ENCODE results near the gene CIP2A. TPM values are rescaled to one million over a fixed set of nuclear protein-coding genes. Genes with fewer than 3 reads are reported as not detected.

Gene CIP2A
- total RNA-seq, 1 donor from 2014 or later = 6.9 TPM

DNA sequence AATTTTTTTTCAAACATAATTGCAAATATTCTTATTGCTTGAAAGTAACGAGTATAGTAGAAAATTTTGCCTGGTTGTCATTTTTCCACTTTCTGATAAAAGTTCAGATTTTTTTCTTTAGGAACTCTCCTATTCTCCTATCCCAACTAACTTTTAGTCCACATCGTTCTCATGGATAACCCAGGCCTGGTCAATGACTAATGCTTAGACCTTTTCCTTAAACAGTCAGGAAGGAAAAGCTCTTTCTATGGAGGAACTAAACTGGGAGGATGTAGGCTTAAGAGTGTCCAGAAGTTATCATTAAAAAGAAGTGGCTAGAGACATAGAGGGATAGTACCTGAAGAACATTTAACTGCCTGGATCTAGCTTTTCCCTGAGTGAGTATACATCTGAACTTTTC lies 26.7 kb downstream of the CIP2A start:
- no peak for ATAC-seq

DNA sequence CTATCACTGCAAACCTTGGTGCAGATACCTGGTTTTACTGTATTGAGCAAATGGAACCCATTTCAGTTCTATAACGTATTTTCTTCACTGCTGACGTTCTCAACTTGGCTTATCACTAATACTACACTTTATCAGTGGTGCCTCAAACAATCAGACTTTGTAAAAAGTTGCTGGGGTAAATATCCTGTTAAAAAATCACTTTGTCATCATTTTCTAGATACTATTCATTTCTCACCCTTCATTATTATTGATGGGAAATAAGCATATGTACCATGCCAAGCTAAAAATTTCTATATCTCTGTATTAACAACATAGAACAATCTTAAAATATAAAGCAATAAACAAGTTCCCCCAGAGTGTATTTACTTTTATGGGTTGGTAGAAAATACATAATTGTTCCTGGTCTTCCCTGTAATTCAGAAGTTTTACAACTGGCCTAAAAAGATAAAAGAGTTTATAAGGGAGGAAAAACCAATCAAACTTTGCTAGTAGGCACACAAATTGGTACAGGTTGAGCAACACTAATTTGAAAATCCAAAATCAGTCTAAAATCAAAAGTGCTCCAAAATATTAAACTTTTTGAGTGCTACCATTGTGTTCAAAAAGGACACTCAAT lies 33.2 kb downstream of the CIP2A start:
- no peak for ATAC-seq

DNA sequence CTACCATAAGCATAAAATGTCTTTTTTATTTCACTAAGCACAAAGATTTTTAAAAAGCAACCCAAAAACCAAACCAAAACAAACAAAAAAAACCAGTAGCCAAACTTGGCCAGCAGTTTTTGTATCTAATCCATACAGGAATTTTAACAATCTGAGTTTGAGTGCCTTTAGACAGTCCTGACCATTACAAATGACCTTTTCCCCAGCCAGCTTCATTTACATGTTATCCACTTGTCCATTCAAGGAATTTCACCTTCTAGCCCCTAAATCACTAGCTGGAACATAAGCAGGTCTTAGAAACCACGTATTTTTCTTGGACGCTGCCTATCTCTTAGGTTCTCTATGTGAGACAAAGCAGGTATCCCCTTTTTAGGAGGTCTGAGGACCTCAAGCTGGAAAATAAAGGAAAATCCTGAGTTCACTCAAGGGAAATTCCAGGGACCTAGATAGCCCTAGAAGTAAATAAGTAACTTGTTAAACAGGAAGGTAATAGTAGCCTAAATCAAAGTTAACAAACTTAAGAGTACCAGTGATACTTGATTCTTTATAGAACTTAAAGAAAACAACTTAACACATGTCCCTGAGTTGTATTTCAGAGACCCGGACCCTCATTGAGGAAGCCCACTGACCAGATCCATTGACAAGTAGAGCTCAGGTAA lies 34.2 kb downstream of the CIP2A start:
- no peak for ATAC-seq

DNA sequence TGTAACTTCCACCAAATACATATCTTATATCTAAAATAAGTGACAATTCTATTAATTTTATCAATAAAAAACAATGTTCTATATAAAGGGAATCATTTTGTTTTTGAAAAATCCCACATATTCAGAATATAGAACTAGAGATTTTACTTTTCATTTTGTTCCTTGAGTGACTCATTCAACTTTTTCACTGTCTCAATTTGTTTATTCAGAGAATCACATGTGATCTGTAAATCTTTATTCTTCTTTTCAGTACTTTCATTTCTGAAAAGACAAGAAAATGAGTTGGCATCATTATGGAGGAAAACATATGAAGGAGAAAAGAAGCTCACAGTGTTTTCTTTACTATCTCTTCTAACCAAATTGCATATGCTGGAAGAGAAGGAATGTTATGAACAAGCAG lies 35.0 kb downstream of the CIP2A start:
- no peak for ATAC-seq

DNA sequence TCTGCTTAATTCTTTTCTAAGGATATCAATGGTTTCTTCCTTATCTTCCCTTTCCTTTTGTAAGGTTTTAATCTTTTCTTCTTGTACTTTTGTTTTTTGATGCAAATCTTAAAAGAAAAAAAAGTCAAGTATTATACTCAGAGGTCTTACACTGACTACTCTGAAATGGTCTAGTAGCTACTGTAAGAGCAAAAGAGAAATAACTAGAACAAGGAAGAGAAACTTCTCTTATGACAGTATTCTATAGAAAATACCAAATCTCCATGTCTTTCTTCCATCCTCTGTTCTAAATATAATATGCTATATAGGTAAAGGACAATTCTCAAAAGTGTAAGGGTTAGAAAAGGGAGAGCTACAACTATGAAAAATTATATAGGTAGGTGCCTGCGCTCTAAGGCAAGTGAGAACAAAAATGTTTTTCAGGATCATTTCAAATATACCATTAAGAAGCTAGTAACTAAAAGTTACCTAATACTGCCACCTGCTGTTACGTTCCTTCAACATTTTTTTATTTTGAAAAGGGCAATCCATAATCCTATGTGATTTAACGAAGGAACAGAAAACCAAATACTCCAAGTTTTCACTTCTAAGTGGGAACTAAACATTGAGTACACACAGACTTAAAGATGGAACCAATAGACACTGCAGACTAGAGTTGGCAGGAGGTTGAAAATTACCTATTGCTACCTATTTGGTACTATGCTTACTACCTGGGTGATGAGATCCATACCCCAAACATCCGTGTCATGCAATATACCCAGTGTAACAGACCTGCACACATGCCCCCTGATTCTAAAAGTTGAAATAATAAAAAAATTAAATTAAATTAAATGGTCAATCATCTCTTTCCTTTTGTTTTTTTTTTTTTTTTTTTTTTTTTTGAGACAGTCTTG lies 36.7 kb downstream of the CIP2A start:
- peak; percentile 31 for ATAC-seq

DNA sequence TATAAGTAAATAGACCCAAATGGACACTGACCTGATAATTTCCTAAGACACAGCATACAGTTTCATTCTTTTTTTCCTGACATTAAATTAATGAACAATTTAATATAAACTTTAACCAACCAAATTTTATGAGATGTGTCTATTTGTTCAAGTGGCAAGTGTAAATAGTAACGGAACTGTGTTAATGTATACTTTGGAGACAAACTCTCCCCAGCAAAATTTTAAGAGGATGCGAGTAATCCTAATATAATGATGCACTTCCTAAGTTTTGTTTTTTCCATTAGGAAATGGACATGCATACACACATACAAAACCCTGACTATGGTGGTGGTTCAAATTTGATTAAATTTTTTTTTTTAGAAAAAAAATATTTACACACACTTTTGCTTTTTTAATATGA lies 40.4 kb downstream of the CIP2A start:
- ATAC-seq = no peak

DNA sequence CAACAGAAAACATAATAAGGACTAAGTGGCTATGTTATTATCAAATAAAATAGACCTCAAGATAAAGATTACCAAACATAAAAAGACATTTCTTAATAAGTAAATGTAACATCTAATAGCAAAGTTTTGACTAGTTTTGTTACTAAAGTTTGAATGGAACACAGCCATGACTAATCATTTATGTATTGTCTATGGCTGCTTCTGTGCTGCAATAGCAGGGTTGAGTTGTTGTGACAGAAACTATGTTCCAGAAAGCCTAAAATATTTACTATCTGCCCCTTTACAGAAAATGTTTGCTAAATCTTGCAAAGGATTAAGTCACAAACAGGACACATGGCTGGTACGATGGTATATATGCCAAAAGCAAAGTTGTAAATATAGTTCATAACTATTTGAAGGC lies 40.9 kb downstream of the CIP2A start:
- ATAC-seq = no peak

DNA sequence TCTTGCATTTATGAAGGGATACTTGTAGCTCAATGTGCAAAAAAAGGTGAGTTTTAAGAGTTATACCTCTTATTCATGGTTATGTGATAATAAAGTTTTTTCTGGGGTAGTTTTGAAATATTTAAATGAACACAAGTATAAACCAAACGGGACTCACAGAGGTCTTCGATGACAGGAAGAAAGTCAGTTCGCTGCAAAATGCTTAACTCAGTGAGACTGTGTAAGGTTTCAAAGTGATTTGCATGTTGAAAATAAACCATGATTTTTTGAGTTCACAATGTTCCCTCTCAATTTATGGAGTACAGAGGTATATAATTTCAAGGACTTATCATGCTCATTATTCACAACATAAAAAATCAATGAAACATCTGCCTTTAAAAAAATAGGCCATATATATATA lies 42.5 kb downstream of the CIP2A start:
- no peak for ATAC-seq

DNA sequence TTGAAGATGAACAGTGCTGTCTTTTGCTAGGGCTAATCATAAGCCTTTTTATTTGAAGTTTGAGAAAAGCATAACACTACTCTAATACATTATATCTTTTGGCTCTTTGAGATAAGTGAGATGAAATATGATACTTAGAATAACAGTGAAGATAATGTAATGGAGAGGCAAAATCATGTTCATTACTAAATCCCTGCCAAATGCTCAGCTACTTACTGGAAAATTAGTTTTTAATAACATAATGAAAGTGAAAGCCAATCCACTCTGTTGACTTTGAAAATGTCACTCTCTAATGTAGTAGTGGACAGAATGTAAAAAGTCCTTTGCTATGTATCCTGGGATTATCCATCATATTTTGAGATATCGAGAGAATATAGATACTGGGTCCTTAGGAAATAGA lies 43.0 kb downstream of the CIP2A start:
- ATAC-seq = no peak

DNA sequence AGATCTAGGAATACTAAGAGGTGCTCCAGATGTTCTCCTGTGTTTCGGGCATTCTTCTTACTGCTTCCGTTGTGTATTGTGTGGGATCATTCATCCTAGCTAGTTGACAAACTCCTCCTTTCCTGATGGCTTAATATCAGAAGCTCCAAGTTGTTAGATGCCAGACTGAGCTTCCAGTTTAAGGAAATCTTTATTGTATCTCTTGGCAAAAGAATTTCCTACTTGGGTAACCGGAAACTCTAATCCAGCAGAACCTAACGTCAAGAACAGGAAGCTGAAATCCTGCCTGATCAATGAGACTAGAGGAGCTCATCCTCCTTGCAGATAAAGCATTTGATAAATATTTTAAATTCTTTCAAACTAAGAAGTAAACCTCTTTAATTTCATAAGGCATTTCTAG lies 51.2 kb downstream of the CIP2A start:
- no peak for ATAC-seq

DNA sequence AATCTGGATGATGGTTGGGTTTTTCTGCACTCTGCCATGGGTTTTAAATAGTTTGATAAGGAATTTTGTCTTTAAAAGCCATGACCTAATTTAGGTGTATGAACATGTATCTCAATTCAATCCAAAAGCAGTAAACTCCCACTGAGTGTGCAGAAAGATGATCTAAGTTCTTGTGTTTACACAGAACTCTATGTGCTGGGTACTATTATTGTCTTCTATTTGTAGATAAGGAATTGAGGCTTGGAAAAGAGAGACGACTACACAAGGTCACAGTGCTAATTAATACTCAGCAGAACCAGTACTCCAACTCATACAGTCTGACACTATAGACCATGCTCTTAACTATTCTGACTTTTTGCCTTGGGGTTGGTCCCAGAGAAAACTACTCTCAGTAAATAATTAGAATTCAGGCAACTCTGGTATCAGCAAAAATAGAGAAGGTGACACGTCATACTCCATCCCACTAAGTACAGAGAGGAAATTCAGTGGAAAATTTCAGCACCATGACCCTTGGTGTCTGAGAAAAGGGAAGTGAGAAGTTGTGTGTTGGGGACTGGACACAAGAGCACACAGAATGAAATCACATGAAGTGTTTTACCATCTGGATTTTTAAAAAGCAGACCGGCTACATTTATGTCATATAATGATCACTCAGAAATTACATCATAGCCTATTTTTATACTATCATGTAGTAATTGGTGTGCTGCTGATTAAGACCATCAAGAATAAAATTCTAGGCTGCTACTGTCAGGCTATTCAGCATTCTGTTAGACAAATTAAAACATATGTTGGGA lies 60.6 kb downstream of the CIP2A start:
- ATAC-seq = no peak

DNA sequence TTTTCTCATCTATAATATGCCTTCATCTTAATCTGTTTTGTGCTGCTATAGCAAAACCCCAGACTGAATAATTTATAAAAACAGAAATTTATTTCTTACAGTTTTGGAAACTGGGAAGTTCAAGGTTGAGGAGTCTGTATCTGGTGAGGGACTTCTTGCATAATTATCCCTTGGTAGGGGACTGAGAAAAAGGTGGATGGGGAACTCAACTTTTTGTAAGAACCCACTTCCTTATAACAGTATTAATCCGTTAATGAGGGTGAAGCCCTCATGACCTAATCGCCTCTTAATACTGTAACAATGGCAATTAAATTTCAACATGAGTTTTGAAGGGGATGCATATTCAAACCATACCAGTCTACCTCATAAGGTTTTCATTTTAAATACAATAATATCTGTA lies 61.4 kb downstream of the CIP2A start:
- ATAC-seq = no peak

DNA sequence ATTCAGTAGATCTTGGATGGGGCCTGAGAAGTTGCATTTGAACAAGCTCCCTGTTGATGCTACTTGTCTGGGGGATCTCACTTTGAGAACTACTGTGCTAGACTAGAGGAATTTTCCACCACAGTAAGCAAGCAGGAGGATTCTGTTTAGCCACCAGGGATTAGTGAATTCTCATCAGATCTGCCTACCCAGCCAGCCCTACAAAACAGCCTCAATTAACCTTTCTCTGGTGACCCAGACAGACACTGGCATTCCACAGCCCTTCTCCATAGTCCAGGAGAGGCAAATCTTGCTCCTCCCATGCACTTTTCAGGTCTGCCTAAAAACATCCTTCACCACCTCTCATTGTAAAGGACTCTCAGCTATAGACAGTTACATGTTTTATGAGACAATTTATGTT lies 62.1 kb downstream of the CIP2A start:
- ATAC-seq = no peak

DNA sequence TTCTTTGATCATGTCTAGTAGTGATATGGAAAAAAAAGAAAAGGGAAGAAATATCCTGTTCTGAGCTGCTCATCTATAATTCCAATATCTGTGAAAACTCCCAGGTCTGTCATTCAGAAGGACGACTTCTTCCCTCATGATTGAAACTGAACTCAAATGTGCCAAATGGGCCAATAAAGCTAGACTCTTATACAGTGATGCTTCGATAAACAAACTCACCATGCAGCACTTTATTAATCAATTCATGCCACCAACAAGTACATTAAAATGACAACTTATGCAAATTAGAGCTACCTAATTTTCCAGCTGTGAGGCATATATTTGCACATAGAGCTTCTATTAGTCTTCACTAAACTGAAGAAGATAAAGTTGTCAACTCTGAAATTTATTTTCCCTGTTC lies 63.3 kb downstream of the CIP2A start:
- ATAC-seq = no peak

DNA sequence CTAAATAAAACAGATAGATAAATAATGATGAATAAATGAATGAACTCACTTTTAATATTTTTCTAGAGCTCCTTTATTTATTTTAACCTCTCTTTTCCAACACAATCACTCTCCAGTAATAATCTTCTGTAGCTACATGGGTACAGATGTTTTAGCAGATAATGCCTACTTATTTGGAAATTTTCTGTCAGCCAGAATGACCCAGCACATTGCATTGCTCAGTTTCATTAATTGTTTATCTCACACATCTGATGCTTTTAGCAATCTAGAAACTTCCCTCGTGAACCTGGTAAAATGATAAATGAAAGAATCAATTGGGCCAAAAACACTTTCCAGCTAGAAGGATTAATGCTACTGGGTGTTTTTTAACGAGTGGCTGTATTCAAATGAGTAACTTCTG lies 64.0 kb downstream of the CIP2A start:
- ATAC-seq = no peak

DNA sequence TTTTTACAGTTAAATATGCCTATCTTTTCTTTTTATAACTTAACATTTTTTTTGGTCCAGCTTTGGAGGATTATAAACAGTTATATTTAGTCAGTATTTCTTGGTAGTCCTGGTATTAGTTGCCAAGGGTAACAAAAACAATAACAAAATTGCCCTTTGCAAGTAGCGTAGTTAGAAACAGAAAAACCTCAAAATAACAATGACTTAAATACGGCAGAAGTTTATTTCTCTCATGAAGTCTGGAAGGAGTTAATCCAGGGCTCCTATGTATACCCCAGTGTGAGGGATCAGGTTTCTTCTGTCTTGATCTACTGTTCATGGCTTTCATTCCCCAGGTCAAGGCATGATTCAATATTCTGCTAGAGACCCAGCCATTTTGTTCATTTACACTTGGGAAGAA lies 64.7 kb downstream of the CIP2A start:
- ATAC-seq = no peak

DNA sequence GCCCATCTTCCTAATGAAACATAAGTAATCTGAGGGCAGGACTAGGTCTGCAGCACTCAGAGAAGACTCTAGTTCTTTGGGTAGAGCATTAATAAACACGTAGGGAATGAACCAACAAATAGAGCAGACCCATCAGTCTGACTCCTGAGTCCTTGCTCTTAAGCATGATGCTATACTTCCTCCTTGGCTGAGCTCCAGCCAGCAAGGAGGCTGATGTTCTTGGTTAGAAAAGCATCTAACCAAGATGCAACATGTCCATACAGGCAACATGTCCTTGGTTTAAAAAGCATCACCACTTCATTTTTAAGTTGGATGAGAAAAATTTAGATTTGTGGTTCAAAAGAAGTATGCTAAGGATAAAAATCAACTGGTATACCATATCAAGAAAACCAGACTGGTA lies 70.3 kb downstream of the CIP2A start:
- ATAC-seq = no peak

DNA sequence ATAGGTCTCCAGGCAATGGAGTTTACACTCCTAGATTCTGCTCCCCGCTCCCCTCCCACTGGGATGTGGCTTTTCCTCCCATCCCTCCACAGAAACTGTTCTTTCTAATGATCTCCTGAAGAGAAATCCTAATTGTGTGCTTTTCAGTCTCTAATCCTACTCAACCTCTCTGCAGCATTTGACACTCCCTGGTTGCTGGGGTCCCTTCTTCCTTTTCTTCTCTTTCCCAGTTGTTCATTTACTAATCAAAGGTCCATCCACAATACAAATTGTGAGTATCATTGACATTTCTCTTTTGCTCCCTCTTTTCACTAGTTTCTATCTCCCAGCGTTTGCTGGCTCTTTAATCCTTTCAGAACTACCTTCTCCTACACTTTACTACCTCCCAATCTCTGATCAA lies 72.4 kb downstream of the CIP2A start:
- no peak for ATAC-seq

DNA sequence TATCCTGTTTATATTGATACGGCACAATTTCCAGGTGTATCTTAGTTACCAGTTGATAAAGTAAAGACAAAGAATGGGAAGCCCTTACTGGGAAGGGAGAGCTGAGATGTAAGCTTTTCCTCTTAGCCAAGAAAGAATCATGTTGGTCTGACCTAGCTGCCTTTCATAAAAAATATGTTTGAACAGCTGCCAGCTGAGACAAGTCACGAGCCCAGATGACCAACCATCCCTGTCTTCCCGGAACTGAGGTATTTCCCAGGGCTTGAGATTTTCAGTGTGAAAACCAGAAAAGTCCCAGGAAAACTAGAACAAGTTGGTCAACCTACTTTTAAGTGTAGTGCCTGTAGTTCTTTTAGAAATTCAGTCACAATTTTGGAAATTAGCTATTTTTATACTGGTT lies 75.3 kb downstream of the CIP2A start:
- no peak for ATAC-seq

DNA sequence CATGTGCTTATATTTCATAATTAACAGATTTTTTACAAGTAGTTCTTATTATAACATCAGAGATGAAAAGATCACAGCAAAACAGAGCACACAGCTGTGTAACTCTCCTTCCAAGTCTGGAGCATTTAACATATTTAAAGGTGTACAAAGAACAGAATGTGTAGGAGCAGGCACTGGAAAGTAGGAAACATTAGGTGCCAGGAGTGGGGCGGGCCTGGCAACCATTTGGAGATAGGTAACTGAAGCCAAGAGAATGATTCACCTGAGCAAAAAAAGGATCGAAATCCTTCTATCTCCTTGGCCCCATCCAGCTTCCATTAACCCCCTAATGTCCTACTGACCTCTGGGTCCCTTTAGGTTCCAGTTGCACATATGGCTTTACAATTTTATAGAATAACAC lies 76.6 kb downstream of the CIP2A start:
- no peak for ATAC-seq

DNA sequence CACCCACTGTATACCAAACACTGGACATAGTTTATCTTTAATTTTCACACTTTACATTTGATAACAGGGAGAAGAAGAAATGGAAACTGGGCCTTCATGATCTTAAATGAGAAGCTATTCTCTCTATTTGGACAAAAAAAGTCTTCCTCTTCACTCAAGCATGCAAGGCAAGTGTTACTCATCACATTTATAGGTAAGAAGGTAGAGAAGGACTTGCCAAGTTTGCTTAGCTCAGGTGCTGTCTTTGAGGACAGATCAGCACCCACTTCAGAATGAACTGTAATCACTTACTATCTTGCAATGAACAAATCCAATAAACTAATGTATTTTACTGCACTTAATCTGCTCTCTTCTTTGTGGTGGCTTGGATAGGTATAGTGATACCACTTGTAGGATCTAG lies 77.7 kb downstream of the CIP2A start:
- no peak for ATAC-seq

DNA sequence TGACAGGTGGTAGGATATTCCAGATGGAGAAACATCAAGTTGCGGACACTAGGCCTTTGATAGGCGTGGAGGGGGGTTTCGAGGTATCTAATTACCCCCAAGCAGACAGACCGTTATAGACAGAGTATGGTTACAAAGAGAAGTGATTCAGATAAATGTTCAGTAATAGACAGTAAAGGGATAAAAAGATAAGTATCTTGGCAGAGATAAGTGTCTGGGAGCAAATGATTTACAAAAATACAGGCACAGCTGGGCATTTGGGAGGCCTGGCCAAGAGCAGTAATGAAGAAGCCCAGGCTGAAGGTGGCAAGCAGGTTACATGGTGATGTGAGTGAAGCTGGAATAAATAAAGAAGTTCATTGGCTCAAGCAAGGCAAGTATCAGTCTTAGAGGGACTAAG lies 78.2 kb downstream of the CIP2A start:
- ATAC-seq = no peak

DNA sequence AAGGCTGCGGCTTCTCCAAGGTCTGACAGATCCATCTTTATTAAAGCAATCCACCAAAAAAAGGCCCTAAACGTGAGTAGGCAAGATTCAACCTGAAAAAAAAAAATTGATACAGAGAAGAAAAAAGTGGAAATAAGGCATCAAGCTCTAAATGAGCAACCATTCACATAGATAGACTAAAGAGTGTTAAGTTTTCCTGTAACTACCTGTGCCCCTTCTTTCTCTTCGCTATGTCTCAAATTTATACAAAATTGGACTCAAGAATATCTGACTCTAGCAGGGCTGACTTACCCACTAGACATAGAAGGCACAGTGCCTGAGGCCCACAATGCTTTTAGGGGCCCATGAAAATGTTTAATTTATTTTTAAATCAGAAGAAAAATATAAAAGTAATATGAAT lies 78.7 kb downstream of the CIP2A start, which contains the start of gene MYH15:
Gene MYH15 (minus strand): TSS at position 101 of the 400 bp plus-strand sequence. CDS start 66 bp downstream, at position 35.
- ATAC-seq = no peak

All from esophagus mucosa (tissue), 1 donor.